Activated gamma-delta T cell (primary cell): ENCODE measurements around the gene TMEM212.
"Not testable (repeated sequence)": the region's sequence is repeated elsewhere in the genome, so short reads cannot be mapped to it uniquely, and the experiment has no call there.

Experiments used
- DNase-seq: peaks from one replicate; lab custom pipeline; 2025; lab: John Stamatoyannopoulos, UW

TMEM212 gene

GRCh38 chr3:171858770-171859169 is 15.6 kb downstream of the TMEM212 start:
- DNase-seq, result not testable (repeated sequence)

- DNase-seq, result no peak
Observed at GRCh38 chr3:171860830-171861535, 17.8 kb downstream of the TMEM212 start.

GRCh38 chr3:171862392-171862791 is 19.2 kb downstream of the TMEM212 start:
- no peak for DNase-seq

- no peak for DNase-seq
Observed at GRCh38 chr3:171862993-171863521, 19.9 kb downstream of the TMEM212 start.

- DNase-seq, result no peak
Observed at GRCh38 chr3:171863920-171864319, 20.8 kb downstream of the TMEM212 start.

- no peak for DNase-seq
Observed at GRCh38 chr3:171865191-171865865, 22.2 kb downstream of the TMEM212 start.

GRCh38 chr3:171867981-171868380 is 24.8 kb downstream of the TMEM212 start:
- no peak for DNase-seq

- no peak for DNase-seq
Observed at GRCh38 chr3:171871392-171872274, 28.5 kb downstream of the TMEM212 start.

- no peak for DNase-seq
Observed at GRCh38 chr3:171873580-171873979, 30.4 kb downstream of the TMEM212 start.

GRCh38 chr3:171874251-171874681 is 31.1 kb downstream of the TMEM212 start:
- DNase-seq, result no peak

- DNase-seq, result no peak
Observed at GRCh38 chr3:171874879-171875278, 31.7 kb downstream of the TMEM212 start.

GRCh38 chr3:171875923-171876412 is 32.8 kb downstream of the TMEM212 start:
- no peak for DNase-seq

- no peak for DNase-seq
Observed at GRCh38 chr3:171876680-171877147, 33.6 kb downstream of the TMEM212 start.

GRCh38 chr3:171878461-171879225 is 35.5 kb downstream of the TMEM212 start:
- DNase-seq, result no peak

GRCh38 chr3:171879472-171879871 is 36.3 kb downstream of the TMEM212 start:
- no peak for DNase-seq

- DNase-seq, result no peak
Observed at GRCh38 chr3:171880101-171880870, 37.1 kb downstream of the TMEM212 start.

- DNase-seq, result no peak
Observed at GRCh38 chr3:171881251-171881650, 38.1 kb downstream of the TMEM212 start.

- no peak for DNase-seq
Observed at GRCh38 chr3:171883257-171883892, 40.2 kb downstream of the TMEM212 start.

- no peak for DNase-seq
Observed at GRCh38 chr3:171883893-171884279, 40.7 kb downstream of the TMEM212 start.

GRCh38 chr3:171888466-171888865 is 45.3 kb downstream of the TMEM212 start:
- DNase-seq, result no peak
